ENCODE measurements around the gene PRR7.

PRR7 gene

DNA sequence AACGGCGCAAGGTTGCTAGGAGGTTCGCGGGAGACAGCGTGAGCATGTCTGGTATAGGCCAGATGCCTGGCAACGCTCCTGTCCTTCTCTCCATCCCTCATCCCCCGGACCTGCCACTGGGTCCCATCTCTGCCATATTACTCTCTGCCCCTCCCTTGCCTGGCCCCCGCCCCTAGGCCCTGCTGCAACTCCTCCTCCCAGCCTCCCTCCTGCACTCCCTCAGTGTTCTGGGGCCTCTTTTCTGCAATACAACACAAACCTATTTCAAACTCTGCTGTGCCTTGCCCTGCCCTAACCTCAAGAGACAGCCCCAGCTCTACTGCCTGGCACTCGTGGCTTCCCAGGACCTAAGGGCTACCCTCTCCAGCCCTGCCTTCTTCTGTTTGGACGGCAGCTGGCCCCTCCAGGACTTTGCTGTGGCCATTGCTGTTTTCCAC is 35.8 kb downstream of the PRR7 start:
- TF ChIP-seq EZH2 (IDR thresholded peaks at IDR 0.05; ENCODE audit: borderline replicate concordance, low read length): no peak
- TF ChIP-seq, protein P1, sequence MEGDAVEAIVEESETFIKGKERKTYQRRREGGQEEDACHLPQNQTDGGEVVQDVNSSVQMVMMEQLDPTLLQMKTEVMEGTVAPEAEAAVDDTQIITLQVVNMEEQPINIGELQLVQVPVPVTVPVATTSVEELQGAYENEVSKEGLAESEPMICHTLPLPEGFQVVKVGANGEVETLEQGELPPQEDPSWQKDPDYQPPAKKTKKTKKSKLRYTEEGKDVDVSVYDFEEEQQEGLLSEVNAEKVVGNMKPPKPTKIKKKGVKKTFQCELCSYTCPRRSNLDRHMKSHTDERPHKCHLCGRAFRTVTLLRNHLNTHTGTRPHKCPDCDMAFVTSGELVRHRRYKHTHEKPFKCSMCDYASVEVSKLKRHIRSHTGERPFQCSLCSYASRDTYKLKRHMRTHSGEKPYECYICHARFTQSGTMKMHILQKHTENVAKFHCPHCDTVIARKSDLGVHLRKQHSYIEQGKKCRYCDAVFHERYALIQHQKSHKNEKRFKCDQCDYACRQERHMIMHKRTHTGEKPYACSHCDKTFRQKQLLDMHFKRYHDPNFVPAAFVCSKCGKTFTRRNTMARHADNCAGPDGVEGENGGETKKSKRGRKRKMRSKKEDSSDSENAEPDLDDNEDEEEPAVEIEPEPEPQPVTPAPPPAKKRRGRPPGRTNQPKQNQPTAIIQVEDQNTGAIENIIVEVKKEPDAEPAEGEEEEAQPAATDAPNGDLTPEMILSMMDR (IDR thresholded peaks at IDR 0.05; ENCODE audit: low read length): no peak
- Histone ChIP-seq H3K4me1 (ENCODE audit: insufficient read depth, low read length, severe bottlenecking) (peaks cover 23% of the 10 kb centered on the region), H3F3A (ENCODE audit: insufficient read depth, low read length) (no peaks in the 10 kb centered on the region), H3K36me3 (ENCODE audit: insufficient read depth, low read length) (peaks cover 4% of the 10 kb centered on the region), H2AFZ (ENCODE audit: low read length) (no peak overlapping the region), H3K9me3 (ENCODE audit: low read length) (no peaks in the 10 kb centered on the region), H3K9me2 (ENCODE audit: low read depth, low read length) (no peaks in the 10 kb centered on the region), H3K27me3 (ENCODE audit: insufficient read depth, low read length) (no peaks in the 10 kb centered on the region), H3K4me2 (ENCODE audit: low read length) (no peak overlapping the region), H3K79me2 (ENCODE audit: insufficient read depth, low read length) (no peaks in the 10 kb centered on the region), H3K9ac (ENCODE audit: low read length) (no peak overlapping the region), H3K27ac (ENCODE audit: low read depth, low read length, poor library complexity, severe bottlenecking) (no peak overlapping the region), H4K20me1 (ENCODE audit: insufficient read depth, low read length) (no peaks in the 10 kb centered on the region), H3K4me3 (ENCODE audit: low read depth, low read length, poor library complexity, severe bottlenecking) (no peak overlapping the region)

DNA sequence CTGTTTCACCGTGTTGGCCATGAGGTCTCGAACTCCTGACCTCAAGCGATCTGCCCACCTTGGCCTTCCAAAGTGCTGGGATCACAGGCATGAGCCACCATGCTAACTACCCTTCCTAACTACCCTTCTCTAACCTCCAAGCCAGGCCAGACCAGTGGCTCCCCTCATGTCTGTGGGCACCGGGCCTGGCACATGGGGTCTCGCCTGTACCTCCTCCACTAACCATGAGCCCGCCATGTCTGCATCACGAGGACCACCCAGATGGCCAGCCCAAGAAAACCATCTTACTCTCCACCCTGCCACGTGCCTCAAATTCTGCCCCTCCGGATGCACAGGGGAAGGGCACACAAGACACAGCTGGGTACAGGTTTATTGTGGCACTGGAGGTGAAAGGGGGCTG is 36.4 kb downstream of the PRR7 start:
- H2AFZ ChIP-seq (ENCODE audit: low read length): no peak overlapping the region
- no peak overlapping the region for H3K27ac ChIP-seq (ENCODE audit: low read depth, low read length, poor library complexity, severe bottlenecking)
- no peaks in the 10 kb centered on the region for H3K9me2 ChIP-seq (ENCODE audit: low read depth, low read length)
- H3K27me3 ChIP-seq (ENCODE audit: insufficient read depth, low read length): no peaks in the 10 kb centered on the region
- no peak overlapping the region for H3K4me3 ChIP-seq (ENCODE audit: low read depth, low read length, poor library complexity, severe bottlenecking)
- H3K36me3 ChIP-seq (ENCODE audit: insufficient read depth, low read length): peaks cover 10% of the 10 kb centered on the region
- no peaks in the 10 kb centered on the region for H4K20me1 ChIP-seq (ENCODE audit: insufficient read depth, low read length)
- no peaks in the 10 kb centered on the region for H3K9me3 ChIP-seq (ENCODE audit: low read length)
- H3K4me1 ChIP-seq (ENCODE audit: insufficient read depth, low read length, severe bottlenecking): peaks cover 20% of the 10 kb centered on the region
- TF ChIP-seq, protein P1 (IDR thresholded peaks at IDR 0.05; ENCODE audit: low read length): no peak
- TF ChIP-seq EZH2 (IDR thresholded peaks at IDR 0.05; ENCODE audit: borderline replicate concordance, low read length): no peak
- no peaks in the 10 kb centered on the region for H3F3A ChIP-seq (ENCODE audit: insufficient read depth, low read length)
- H3K79me2 ChIP-seq (ENCODE audit: insufficient read depth, low read length): no peaks in the 10 kb centered on the region
- no peak overlapping the region for H3K9ac ChIP-seq (ENCODE audit: low read length)
- H3K4me2 ChIP-seq (ENCODE audit: low read length): no peak overlapping the region

DNA sequence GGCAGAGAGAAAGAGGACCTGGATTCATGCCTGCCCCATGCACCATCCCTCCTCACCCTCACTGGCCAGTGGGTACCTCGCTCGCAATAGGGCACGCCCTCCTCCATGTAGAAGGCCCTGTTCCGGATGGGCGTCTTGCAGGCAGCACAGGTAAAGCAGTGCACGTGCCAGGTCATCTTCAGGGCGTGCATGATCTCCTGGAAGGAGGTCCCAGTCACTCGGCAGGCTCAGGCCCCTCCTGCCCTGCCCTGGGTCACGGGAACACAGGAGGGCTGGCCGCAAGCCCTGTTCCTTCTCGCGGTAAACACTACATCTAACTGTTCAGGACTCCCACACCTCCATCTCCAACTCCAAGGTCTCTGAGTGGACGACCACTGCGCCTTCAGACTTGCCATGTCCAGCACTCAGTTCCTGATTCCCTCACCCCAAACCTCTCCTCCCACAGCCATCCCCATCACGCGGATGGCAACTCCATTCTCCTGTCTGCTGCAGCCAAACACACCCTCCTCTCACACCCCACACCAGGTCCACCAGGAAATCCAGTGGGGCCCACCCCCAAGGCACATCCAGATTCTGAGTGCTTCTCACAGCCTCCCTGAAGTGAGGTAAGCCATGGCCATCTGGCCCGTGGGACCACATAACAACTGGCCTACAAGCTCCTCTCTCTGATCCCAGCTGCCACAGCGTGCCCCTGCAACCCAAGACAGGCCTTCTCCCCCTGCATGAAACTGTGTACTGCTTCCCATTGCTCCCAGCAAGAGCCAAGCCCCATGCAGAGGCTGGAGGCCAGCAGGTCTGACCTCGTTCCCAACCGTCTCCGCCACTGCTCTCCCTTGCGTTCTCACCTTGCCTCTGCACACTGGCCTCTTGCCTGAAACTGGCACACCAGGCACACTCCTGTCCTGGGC is 37.6 kb downstream of the PRR7 start:
- Histone ChIP-seq H3K4me3 (ENCODE audit: low read depth, low read length, poor library complexity, severe bottlenecking) (no peak overlapping the region), H3K9ac (ENCODE audit: low read length) (no peak overlapping the region), H3K9me3 (ENCODE audit: low read length) (no peaks in the 10 kb centered on the region), H3K9me2 (ENCODE audit: low read depth, low read length) (no peaks in the 10 kb centered on the region), H3F3A (ENCODE audit: insufficient read depth, low read length) (no peaks in the 10 kb centered on the region), H4K20me1 (ENCODE audit: insufficient read depth, low read length) (no peaks in the 10 kb centered on the region), H3K27ac (ENCODE audit: low read depth, low read length, poor library complexity, severe bottlenecking) (no peak overlapping the region), H3K36me3 (ENCODE audit: insufficient read depth, low read length) (peaks cover 14% of the 10 kb centered on the region), H3K4me1 (ENCODE audit: insufficient read depth, low read length, severe bottlenecking) (peaks cover 14% of the 10 kb centered on the region), H3K79me2 (ENCODE audit: insufficient read depth, low read length) (no peaks in the 10 kb centered on the region), H2AFZ (ENCODE audit: low read length) (no peak overlapping the region), H3K27me3 (ENCODE audit: insufficient read depth, low read length) (no peaks in the 10 kb centered on the region), H3K4me2 (ENCODE audit: low read length) (no peak overlapping the region)
- no peak for TF ChIP-seq EZH2 (IDR thresholded peaks at IDR 0.05; ENCODE audit: borderline replicate concordance, low read length)
- TF ChIP-seq, protein P1 (IDR thresholded peaks at IDR 0.05; ENCODE audit: low read length): no peak
